Upper lobe of left lung (tissue), 4 donors: ENCODE data around the gene CTDP1.

Experiments
- CTCF ChIP-seq, 6 experiments: fragments of 450-650 bp in 4 of 6; fragments of 200-600 bp in 2 of 6; sonication (generic) in 2 of 6; IDR thresholded peaks; one replicate each; pipeline ENCODE4 v1.5.1; 2016 to 2019; ENCODE audit warnings: antibody characterized with exemption in 6 of 6
- EP300 ChIP-seq, 4 donors: sonication (generic); formaldehyde crosslinking; IDR thresholded peaks; one replicate each; pipeline ENCODE4 v1.5.1; 2017; ENCODE audit warnings: antibody characterized with exemption in 4 of 4, control low read depth in 2 of 4

- TF ChIP-seq CTCF (IDR thresholded peaks at IDR 0.05) (no peak), EP300 (IDR thresholded peaks at IDR 0.05) (no peak)
Observed at GRCh38 chr18:79720359-79720733, 40.7 kb downstream of the CTDP1 start.
